GM21825 (cell line): ENCODE results near the gene CACNA1C.
"Not testable (repeated sequence)": the region's sequence is repeated elsewhere in the genome, so short reads cannot be mapped to it uniquely, and the experiment has no call there.

Source experiments
- ATAC-seq: cut with Tn5 transposase; IDR thresholded peaks from one replicate; pipeline ENCODE4 v1.9.1; 2021; ENCODE audit warnings: mild to moderate bottlenecking, moderate library complexity; ENCODE audit not compliant: unreplicated experiment

CACNA1C gene

GRCh38 chr12:2074792-2075191, 22.0 kb downstream of the CACNA1C start:
- ATAC-seq = no peak

- ATAC-seq = no peak
Measured at GRCh38 chr12:2075508-2076195, 22.9 kb downstream of the CACNA1C start.

- ATAC-seq = no peak
Measured at GRCh38 chr12:2076196-2076570, 23.4 kb downstream of the CACNA1C start.

GRCh38 chr12:2076728-2077127, 23.9 kb downstream of the CACNA1C start:
- no peak for ATAC-seq

GRCh38 chr12:2080604-2081003, 27.8 kb downstream of the CACNA1C start:
- ATAC-seq = no peak

- ATAC-seq = no peak
Measured at GRCh38 chr12:2082321-2082720, 29.5 kb downstream of the CACNA1C start.

GRCh38 chr12:2083008-2083407, 30.2 kb downstream of the CACNA1C start:
- ATAC-seq = no peak

- ATAC-seq = no peak
Measured at GRCh38 chr12:2083561-2083960, 30.8 kb downstream of the CACNA1C start.

- ATAC-seq = no peak
Measured at GRCh38 chr12:2084553-2085296, 31.9 kb downstream of the CACNA1C start.

GRCh38 chr12:2092354-2092753, 39.6 kb downstream of the CACNA1C start:
- no peak for ATAC-seq

- ATAC-seq = no peak
Measured at GRCh38 chr12:2092890-2093289, 40.1 kb downstream of the CACNA1C start.

- no peak for ATAC-seq
Measured at GRCh38 chr12:2094597-2094996, 41.8 kb downstream of the CACNA1C start.

- ATAC-seq = no peak
Measured at GRCh38 chr12:2095878-2096277, 43.1 kb downstream of the CACNA1C start.

- ATAC-seq = no peak
Measured at GRCh38 chr12:2097617-2098016, 44.8 kb downstream of the CACNA1C start.

GRCh38 chr12:2098852-2099251, 46.1 kb downstream of the CACNA1C start:
- ATAC-seq = no peak

GRCh38 chr12:2099595-2099994, 46.8 kb downstream of the CACNA1C start:
- ATAC-seq = no peak

- ATAC-seq = no peak
Measured at GRCh38 chr12:2101359-2101758, 48.6 kb downstream of the CACNA1C start.

GRCh38 chr12:2101771-2102170, 49.0 kb downstream of the CACNA1C start:
- ATAC-seq = no peak

- not testable (repeated sequence) for ATAC-seq
Measured at GRCh38 chr12:2102736-2103135, 49.9 kb downstream of the CACNA1C start.

GRCh38 chr12:2105387-2105786, 52.6 kb downstream of the CACNA1C start:
- ATAC-seq = not testable (repeated sequence)

GRCh38 chr12:2108166-2108565, 55.4 kb downstream of the CACNA1C start:
- ATAC-seq = no peak

- ATAC-seq = no peak
Measured at GRCh38 chr12:2108975-2109671, 56.3 kb downstream of the CACNA1C start.
